GM23338 (cell line): ENCODE data around the gene KCNQ5. TPM values are rescaled to one million over a fixed set of nuclear protein-coding genes. Genes with fewer than 3 reads are reported as not detected.
A peak's percentile ranks its signal among the peaks of the same experiment; 100 is the strongest.

Experiments used
- ATAC-seq: fragments of 200-7000 bp; cut with Tn5 transposase; 3 replicates; pipeline ENCODE4 v1.9.1; 2020
- DNase-seq: peaks from one replicate; pipeline ENCODE4 v3.0.0-alpha.2; 2015; ENCODE audit warnings: low spot score
- H2AFZ ChIP-seq: fragments of 200-600 bp; sonication (generic); 2 replicates; pipeline ENCODE4 v1.8.0; 2016; ENCODE audit warnings: antibody characterized with exemption, mild to moderate bottlenecking, moderate library complexity
- H3F3A ChIP-seq: fragments of 200-600 bp; sonication (generic); replicated peaks from 2 replicates; pipeline ENCODE4 v1.8.0; 2017; ENCODE audit warnings: antibody characterized with exemption, mixed run types, low read depth
- H3K27ac ChIP-seq: fragments of 200-600 bp; sonication (generic); 2 replicates; pipeline ENCODE4 v1.6.1; 2016; ENCODE audit warnings: low read depth
- H3K27me3 ChIP-seq: fragments of 200-600 bp; sonication (generic); 2 replicates; pipeline ENCODE4 v1.8.0; 2016; ENCODE audit warnings: mild to moderate bottlenecking, mixed run types, moderate library complexity; ENCODE audit not compliant: insufficient read depth
- H3K36me3 ChIP-seq: fragments of 200-600 bp; sonication (generic); 2 replicates; pipeline ENCODE4 v1.8.0; 2016; ENCODE audit warnings: mild to moderate bottlenecking; ENCODE audit not compliant: insufficient read depth
- H3K4me1 ChIP-seq: fragments of 200-600 bp; sonication (generic); 2 replicates; pipeline ENCODE4 v1.8.0; 2016; ENCODE audit warnings: mild to moderate bottlenecking, moderate library complexity; ENCODE audit not compliant: insufficient read depth
- H3K4me2 ChIP-seq: fragments of 200-600 bp; sonication (generic); 2 replicates; pipeline ENCODE4 v1.7.1; 2017; ENCODE audit warnings: mixed run types
- H3K4me3 ChIP-seq: fragments of 200-600 bp; sonication (generic); 2 replicates; pipeline ENCODE4 v1.6.1; 2016; ENCODE audit warnings: mixed run types
- H3K79me2 ChIP-seq: fragments of 200-600 bp; sonication (generic); replicated peaks from 2 replicates; pipeline ENCODE4 v1.8.0; 2017; ENCODE audit warnings: mild to moderate bottlenecking; ENCODE audit not compliant: insufficient read depth
- H3K9me2 ChIP-seq: fragments of 200-600 bp; sonication (generic); 2 replicates; pipeline ENCODE4 v1.8.0; 2017; ENCODE audit not compliant: insufficient read depth
- H4K20me1 ChIP-seq: fragments of 200-600 bp; sonication (generic); replicated peaks from 2 replicates; pipeline ENCODE4 v1.8.0; 2017; ENCODE audit warnings: mild to moderate bottlenecking; ENCODE audit not compliant: insufficient read depth
- H3K27ac Mint-ChIP-seq: 2 replicates; pipeline ENCODE4 v1.8.0; 2020; ENCODE audit warnings: inconsistent platforms, mild to moderate bottlenecking, moderate library complexity, mixed read lengths
- H3K27me3 Mint-ChIP-seq: 3 replicates; pipeline ENCODE4 v1.8.0; 2022; ENCODE audit warnings: low read depth, mild to moderate bottlenecking, moderate library complexity, mixed read lengths, inconsistent platforms; ENCODE audit not compliant: insufficient read depth, poor library complexity
- H3K36me3 Mint-ChIP-seq: 3 replicates; pipeline ENCODE4 v1.8.0; 2021; ENCODE audit warnings: low read depth, mild to moderate bottlenecking, inconsistent platforms, moderate library complexity, mixed read lengths
- H3K4me1 Mint-ChIP-seq: 3 replicates; pipeline ENCODE4 v1.8.0; 2020; ENCODE audit warnings: mild to moderate bottlenecking, inconsistent platforms, mixed read lengths
- H3K4me3 Mint-ChIP-seq: 3 replicates; pipeline ENCODE4 v1.8.0; 2021; ENCODE audit warnings: moderate library complexity, mild to moderate bottlenecking, inconsistent platforms, mixed read lengths
- H3K9me3 Mint-ChIP-seq: 3 replicates; pipeline ENCODE4 v1.8.0; 2020; ENCODE audit warnings: moderate library complexity, mild to moderate bottlenecking, inconsistent platforms, mixed read lengths
- CREB1 ChIP-seq: fragments of 250-450 bp; sonication (Bioruptor Pico); IDR thresholded peaks from 2 replicates; pipeline ENCODE4 v1.5.0; 2020; ENCODE audit warnings: low read depth, mild to moderate bottlenecking, moderate library complexity
- CTCF ChIP-seq, 2 experiments: fragments of 200-600 bp in 1 of 2; sonication (generic) in 1 of 2; conservative IDR thresholded peaks; 2 replicates each; pipeline versions ENCODE4 v1.5.1 to v1.6.1; 2016 to 2017; ENCODE audit warnings: antibody characterized with exemption in 2 of 2, low read depth in 2 of 2, mild to moderate bottlenecking in 2 of 2, moderate library complexity in 1 of 2
- ETS1 ChIP-seq: IDR thresholded peaks from 2 replicates; pipeline ENCODE4 v1.6.1; 2016; ENCODE audit warnings: antibody characterized with exemption
- EZH2 ChIP-seq: fragments of 200-600 bp; sonication (generic); IDR thresholded peaks from one replicate; pipeline ENCODE4 v1.8.0; 2017; ENCODE audit warnings: antibody characterized with exemption, mild to moderate bottlenecking, low read depth; ENCODE audit not compliant: unreplicated experiment
- EZH2phosphoT487 ChIP-seq: fragments of 200-600 bp; sonication (generic); IDR thresholded peaks from one replicate; pipeline ENCODE4 v1.8.1; 2018; ENCODE audit warnings: antibody characterized with exemption; ENCODE audit not compliant: unreplicated experiment
- POLR2AphosphoS5 ChIP-seq: IDR thresholded peaks from 2 replicates; pipeline ENCODE4 v1.6.1; 2016; ENCODE audit warnings: antibody characterized with exemption, low read depth
- ZNF114 ChIP-seq: fragments of 250-450 bp; sonication (Bioruptor Pico); IDR thresholded peaks from 2 replicates; pipeline ENCODE4 v1.5.0; 2020; ENCODE audit warnings: mild to moderate bottlenecking, moderate library complexity
- ZNF331 ChIP-seq: fragments of 250-450 bp; sonication (Bioruptor Pico); IDR thresholded peaks from 2 replicates; pipeline ENCODE4 v1.5.0; 2020; ENCODE audit warnings: low read depth, mild to moderate bottlenecking, moderate library complexity
- ZNF462 ChIP-seq: fragments of 250-450 bp; sonication (Bioruptor Pico); IDR thresholded peaks from 2 replicates; pipeline ENCODE4 v1.5.0; 2020; ENCODE audit warnings: mild to moderate bottlenecking, moderate library complexity
- polyA plus RNA-seq: library from polyadenylated mRNA; unstranded; fragments of >200 nt; fragmentation: Nextera tagmentation; extraction: Ambion mirVana; gene quantifications from 2 replicates; pipeline ENCODE4 v1.2.1, GENCODE V29; 2016
- total RNA-seq: library from RNA; depleted of rRNA; stranded (reverse); fragments of >200 nt; shearing (Covaris generic); gene quantifications from 2 replicates; pipeline ENCODE4 v1.2.3, GENCODE V29; 2014

The KCNQ5 gene
- total and polyA plus RNA-seq, 2 experiments from 2014 or later, result 0.68 to 0.87 TPM

GRCh38 chr6:72755752-72756151, 133.9 kb downstream of the KCNQ5 start:
- H3K4me1 Mint-ChIP-seq, result peaks cover 11% of the 10 kb centered on the region
- Histone ChIP-seq H4K20me1 (no peaks in the 10 kb centered on the region), H3K4me1 (no peaks in the 10 kb centered on the region), H3F3A (no peaks in the 10 kb centered on the region), H3K36me3 (no peaks in the 10 kb centered on the region), H3K27ac (no peak overlapping the region), H3K4me3 (no peak overlapping the region), H3K79me2 (no peaks in the 10 kb centered on the region), H3K4me2 (no peak overlapping the region), H3K27me3 (no peaks in the 10 kb centered on the region), H3K9me2 (no peaks in the 10 kb centered on the region), H2AFZ (no peak overlapping the region)
- H3K9me3 Mint-ChIP-seq, result no peaks in the 10 kb centered on the region
- H3K27ac Mint-ChIP-seq, result no peak overlapping the region
- DNase-seq, result peak; percentile 43
- no peak overlapping the region for H3K4me3 Mint-ChIP-seq
- H3K36me3 Mint-ChIP-seq, result no peaks in the 10 kb centered on the region
- H3K27me3 Mint-ChIP-seq, result no peaks in the 10 kb centered on the region
- ATAC-seq, result peak; percentile 82
- no peak for TF ChIP-seq ETS1
- TF ChIP-seq EZH2phosphoT487, result no peak

GRCh38 chr6:72757048-72757447, 135.2 kb downstream of the KCNQ5 start:
- no peak overlapping the region for H3K4me3 Mint-ChIP-seq
- Histone ChIP-seq H4K20me1 (no peaks in the 10 kb centered on the region), H3K27ac (no peak overlapping the region), H3K79me2 (no peaks in the 10 kb centered on the region), H3K9me2 (no peaks in the 10 kb centered on the region), H3K27me3 (no peaks in the 10 kb centered on the region), H2AFZ (no peak overlapping the region), H3F3A (no peaks in the 10 kb centered on the region), H3K4me2 (no peak overlapping the region), H3K36me3 (no peaks in the 10 kb centered on the region), H3K4me3 (no peak overlapping the region), H3K4me1 (no peaks in the 10 kb centered on the region)
- no peaks in the 10 kb centered on the region for H3K36me3 Mint-ChIP-seq
- H3K4me1 Mint-ChIP-seq, result peaks cover 14% of the 10 kb centered on the region
- H3K27ac Mint-ChIP-seq, result no peak overlapping the region
- no peaks in the 10 kb centered on the region for H3K27me3 Mint-ChIP-seq
- no peaks in the 10 kb centered on the region for H3K9me3 Mint-ChIP-seq
- DNase-seq (no peak), ATAC-seq (no peak)
- TF ChIP-seq EZH2phosphoT487 (no peak), ETS1 (no peak), EZH2 (no peak), ZNF462 (CRISPR knock-in tag) (no peak), POLR2AphosphoS5 (no peak), ZNF114 (CRISPR knock-in tag) (no peak), CTCF (conservative IDR thresholded peaks at IDR 0.05; ENCODE audit: low read depth in 2 of 2) (no peak), CREB1 (CRISPR knock-in tag) (no peak), ZNF331 (CRISPR knock-in tag) (no peak)
